22Rv1 (cell line): ENCODE measurements around the gene HIVEP2.

Source experiments
- CTCF ChIP-seq: fragments of 450-650 bp; IDR thresholded peaks from 2 replicates; pipeline ENCODE4 v1.5.1; 2017; ENCODE audit warnings: mild to moderate bottlenecking
- ZFX ChIP-seq: fragments of 450-650 bp; IDR thresholded peaks from 2 replicates; pipeline ENCODE4 v1.6.1; 2017; ENCODE audit warnings: antibody characterized with exemption, borderline replicate concordance

GRCh38 chr6:142902636-142903053, 42.3 kb downstream of the HIVEP2 start:
- TF ChIP-seq CTCF (no peak), ZFX (no peak)
